ENCODE measurements around the gene CPPED1. TPM values are rescaled to one million over a fixed set of nuclear protein-coding genes. Genes with fewer than 3 reads are reported as not detected.
"Not testable (repeated sequence)": the region's sequence is repeated elsewhere in the genome, so short reads cannot be mapped to it uniquely, and the experiment has no call there.

Gene CPPED1
- total and polyA plus RNA-seq, 2 donors from 2014 or later = 29.7 to 41.1 TPM

GRCh38 chr16:12802661-12803060 is 1.0 kb downstream of the CPPED1 start:
- H3K27me3 ChIP-seq (ENCODE audit: control insufficient read depth, insufficient read depth, low read length) = no peaks in the 10 kb centered on the region
- H3K4me1 ChIP-seq (ENCODE audit: control insufficient read depth in 2 of 3, insufficient read depth in 2 of 3, low read depth in 1 of 3, low read length in 3 of 3) = peaks cover 3 to 10% (median 3%) of the 10 kb centered on the region in 3 donors
- intact Hi-C loops (cut with DNase I) = no loop called here
- H3K9me3 ChIP-seq (ENCODE audit: control insufficient read depth in 2 of 3, insufficient read depth in 1 of 3, low read length in 3 of 3) = no peaks in the 10 kb centered on the region
- FAIRE-seq (no peak), DNase-seq (peak in 2 of 5 donors; percentile 10 to 13)
- TF ChIP-seq CTCF (IDR thresholded peaks at IDR 0.05; ENCODE audit: borderline replicate concordance, extremely low read depth, insufficient read depth) = no peak
- peak overlapping the region in 1 of 3 donors; percentile 62 for H3K9ac ChIP-seq (ENCODE audit: low read length in 3 of 3)
- H3K27ac ChIP-seq (ENCODE audit: low read depth in 2 of 2, low read length in 2 of 2) = no peak overlapping the region
- H3K36me3 ChIP-seq (ENCODE audit: control insufficient read depth in 2 of 3, insufficient read depth in 3 of 3, low read length in 3 of 3) = no peaks in the 10 kb centered on the region
- H3K4me3 ChIP-seq (ENCODE audit: low read length in 3 of 3) = peak overlapping the region; percentile 90 to 92 (median 91)

GRCh38 chr16:12802048-12802447 is 1.6 kb downstream of the CPPED1 start:
- peak overlapping the region in 1 of 3 donors; percentile 92 for H3K4me3 ChIP-seq (ENCODE audit: low read length in 3 of 3)
- FAIRE-seq (no peak), DNase-seq (no peak)
- H3K9me3 ChIP-seq (ENCODE audit: control insufficient read depth in 2 of 3, insufficient read depth in 1 of 3, low read length in 3 of 3) = no peaks in the 10 kb centered on the region
- no peak overlapping the region for H3K27ac ChIP-seq (ENCODE audit: low read depth in 2 of 2, low read length in 2 of 2)
- H3K9ac ChIP-seq (ENCODE audit: low read length in 3 of 3) = no peak overlapping the region
- intact Hi-C loops (cut with DNase I) = no loop called here
- no peak for TF ChIP-seq CTCF (IDR thresholded peaks at IDR 0.05; ENCODE audit: borderline replicate concordance, extremely low read depth, insufficient read depth)
- H3K4me1 ChIP-seq (ENCODE audit: control insufficient read depth in 2 of 3, insufficient read depth in 2 of 3, low read depth in 1 of 3, low read length in 3 of 3) = peaks cover 3 to 10% (median 3%) of the 10 kb centered on the region in 3 donors
- no peaks in the 10 kb centered on the region for H3K27me3 ChIP-seq (ENCODE audit: control insufficient read depth, insufficient read depth, low read length)
- no peaks in the 10 kb centered on the region for H3K36me3 ChIP-seq (ENCODE audit: control insufficient read depth in 2 of 3, insufficient read depth in 3 of 3, low read length in 3 of 3)

GRCh38 chr16:12801511-12802042 is 2.1 kb downstream of the CPPED1 start:
- Histone ChIP-seq H3K9me3 (ENCODE audit: control insufficient read depth in 2 of 3, insufficient read depth in 1 of 3, low read length in 3 of 3) (no peaks in the 10 kb centered on the region), H3K27me3 (ENCODE audit: control insufficient read depth, insufficient read depth, low read length) (no peaks in the 10 kb centered on the region), H3K9ac (ENCODE audit: low read length in 3 of 3) (no peak overlapping the region), H3K27ac (ENCODE audit: low read depth in 2 of 2, low read length in 2 of 2) (no peak overlapping the region), H3K4me1 (ENCODE audit: control insufficient read depth in 2 of 3, insufficient read depth in 2 of 3, low read depth in 1 of 3, low read length in 3 of 3) (peaks cover 3 to 10% (median 3%) of the 10 kb centered on the region in 3 donors), H3K4me3 (ENCODE audit: low read length in 3 of 3) (no peak overlapping the region), H3K36me3 (ENCODE audit: control insufficient read depth in 2 of 3, insufficient read depth in 3 of 3, low read length in 3 of 3) (no peaks in the 10 kb centered on the region)
- no peak for TF ChIP-seq CTCF (IDR thresholded peaks at IDR 0.05; ENCODE audit: borderline replicate concordance, extremely low read depth, insufficient read depth)
- FAIRE-seq (no peak), DNase-seq (peak in 4 of 5 donors; percentile 15 to 61 (median 49))
- intact Hi-C loops (cut with DNase I) = no loop called here

- FAIRE-seq (no peak), DNase-seq (no peak)
- no peak for TF ChIP-seq CTCF (IDR thresholded peaks at IDR 0.05; ENCODE audit: borderline replicate concordance, extremely low read depth, insufficient read depth)
These were observed 2.9 kb downstream of the CPPED1 start for GRCh38 chr16:12800817-12801216.

GRCh38 chr16:12799996-12800395 is 3.7 kb downstream of the CPPED1 start:
- FAIRE-seq; H3K9ac ChIP-seq (ENCODE audit: low read length in 3 of 3); DNase-seq; H3K27ac ChIP-seq (ENCODE audit: low read depth in 2 of 2, low read length in 2 of 2); H3K36me3 ChIP-seq (ENCODE audit: control insufficient read depth in 2 of 3, insufficient read depth in 3 of 3, low read length in 3 of 3); intact Hi-C loops (cut with DNase I); H3K27me3 ChIP-seq (ENCODE audit: control insufficient read depth, insufficient read depth, low read length); H3K9me3 ChIP-seq (ENCODE audit: control insufficient read depth in 2 of 3, insufficient read depth in 1 of 3, low read length in 3 of 3); H3K4me3 ChIP-seq (ENCODE audit: low read length in 3 of 3): not testable (repeated sequence)
- H3K4me1 ChIP-seq (ENCODE audit: control insufficient read depth in 2 of 3, insufficient read depth in 2 of 3, low read depth in 1 of 3, low read length in 3 of 3) = peaks cover 3 to 10% (median 3%) of the 10 kb centered on the region in 3 donors

More at GRCh38 chr16:12800817-12801216, 2.9 kb downstream of the CPPED1 start:
- no peaks in the 10 kb centered on the region for H3K36me3 ChIP-seq (ENCODE audit: control insufficient read depth in 2 of 3, insufficient read depth in 3 of 3, low read length in 3 of 3)
- H3K4me3 ChIP-seq (ENCODE audit: low read length in 3 of 3) = no peak overlapping the region
- H3K9ac ChIP-seq (ENCODE audit: low read length in 3 of 3) = no peak overlapping the region
- peaks cover 3 to 10% (median 3%) of the 10 kb centered on the region in 3 donors for H3K4me1 ChIP-seq (ENCODE audit: control insufficient read depth in 2 of 3, insufficient read depth in 2 of 3, low read depth in 1 of 3, low read length in 3 of 3)
- no peak overlapping the region for H3K27ac ChIP-seq (ENCODE audit: low read depth in 2 of 2, low read length in 2 of 2)
- no peaks in the 10 kb centered on the region for H3K9me3 ChIP-seq (ENCODE audit: control insufficient read depth in 2 of 3, insufficient read depth in 1 of 3, low read length in 3 of 3)
- H3K27me3 ChIP-seq (ENCODE audit: control insufficient read depth, insufficient read depth, low read length) = no peaks in the 10 kb centered on the region
- intact Hi-C loops (cut with DNase I) = no loop called here

Measured in kidney (tissue), 14 donors.